ENCODE data around the gene ABLIM3.

DNA sequence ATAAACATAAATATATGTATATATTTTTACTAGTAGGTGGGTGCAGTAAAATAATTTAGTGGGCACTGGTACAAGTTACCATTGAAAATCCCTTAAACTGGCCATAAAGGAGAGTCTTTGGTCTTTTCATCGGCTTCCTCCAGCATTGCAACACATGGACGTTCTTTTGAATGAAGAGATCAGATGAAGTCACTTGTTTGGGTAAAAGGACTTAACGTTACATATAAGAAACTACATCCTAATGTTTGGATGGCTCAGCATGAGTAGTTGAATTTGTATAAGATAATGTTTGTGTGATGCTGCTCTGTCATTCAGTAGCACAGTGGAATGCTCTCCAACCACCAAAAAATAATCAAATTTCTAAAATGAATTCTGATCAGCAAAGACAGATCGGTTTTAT lies 161.9 kb downstream of the ABLIM3 start:
- no peak for TF ChIP-seq EZH2 (IDR thresholded peaks at IDR 0.05; ENCODE audit: low read depth)
- TF ChIP-seq, protein P1, sequence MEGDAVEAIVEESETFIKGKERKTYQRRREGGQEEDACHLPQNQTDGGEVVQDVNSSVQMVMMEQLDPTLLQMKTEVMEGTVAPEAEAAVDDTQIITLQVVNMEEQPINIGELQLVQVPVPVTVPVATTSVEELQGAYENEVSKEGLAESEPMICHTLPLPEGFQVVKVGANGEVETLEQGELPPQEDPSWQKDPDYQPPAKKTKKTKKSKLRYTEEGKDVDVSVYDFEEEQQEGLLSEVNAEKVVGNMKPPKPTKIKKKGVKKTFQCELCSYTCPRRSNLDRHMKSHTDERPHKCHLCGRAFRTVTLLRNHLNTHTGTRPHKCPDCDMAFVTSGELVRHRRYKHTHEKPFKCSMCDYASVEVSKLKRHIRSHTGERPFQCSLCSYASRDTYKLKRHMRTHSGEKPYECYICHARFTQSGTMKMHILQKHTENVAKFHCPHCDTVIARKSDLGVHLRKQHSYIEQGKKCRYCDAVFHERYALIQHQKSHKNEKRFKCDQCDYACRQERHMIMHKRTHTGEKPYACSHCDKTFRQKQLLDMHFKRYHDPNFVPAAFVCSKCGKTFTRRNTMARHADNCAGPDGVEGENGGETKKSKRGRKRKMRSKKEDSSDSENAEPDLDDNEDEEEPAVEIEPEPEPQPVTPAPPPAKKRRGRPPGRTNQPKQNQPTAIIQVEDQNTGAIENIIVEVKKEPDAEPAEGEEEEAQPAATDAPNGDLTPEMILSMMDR (conservative IDR thresholded peaks at IDR 0.05) = no peak
